Loucy (cell line): ENCODE results near the gene APC2.

ENCODE experiments used
- CTCF ChIP-seq: fragments of 200-600 bp; sonication (generic); conservative IDR thresholded peaks from 2 replicates; pipeline ENCODE4 v1.5.1; 2014; ENCODE audit warnings: mild to moderate bottlenecking, antibody characterized with exemption, low read length
- EZH2phosphoT487 ChIP-seq: fragments of 200-600 bp; IDR thresholded peaks from 2 replicates; pipeline ENCODE4 v1.6.1; 2018; ENCODE audit warnings: antibody characterized with exemption, mild to moderate bottlenecking, moderate library complexity, borderline replicate concordance

GRCh38 chr19:1451916-1452801 is 2.2 kb downstream of the APC2 start:
- TF ChIP-seq CTCF = no peak
- no peak for TF ChIP-seq EZH2phosphoT487
